Liver (tissue), 9 donors: ENCODE results near the gene MED16. TPM values are rescaled to one million over a fixed set of nuclear protein-coding genes. Genes with fewer than 3 reads are reported as not detected.

Experiments
- DNase-seq: peaks from one replicate; pipeline ENCODE4 v3.0.0-alpha.2; 2017; ENCODE audit warnings: low spot score
- H3K27ac ChIP-seq, 2 donors: one replicate each; pipeline ENCODE4 v1.7.0; 2013; ENCODE audit warnings: inconsistent platforms in 2 of 2, low read length in 2 of 2, control low read depth in 1 of 2, low read depth in 1 of 2, mild to moderate bottlenecking in 1 of 2
- H3K27me3 ChIP-seq, 4 donors: one replicate each; pipeline versions ENCODE4 v1.6.1 to v1.7.0; 2013; ENCODE audit warnings: low read length in 3 of 4, inconsistent platforms in 1 of 4, mild to moderate bottlenecking in 1 of 4, moderate library complexity in 1 of 4; ENCODE audit not compliant: control insufficient read depth in 4 of 4, insufficient read depth in 4 of 4
- H3K36me3 ChIP-seq, 4 donors: one replicate each; pipeline versions ENCODE4 v1.6.1 to v1.7.0; 2013; ENCODE audit warnings: low read length in 3 of 4, mild to moderate bottlenecking in 3 of 4, low read depth in 1 of 4, moderate library complexity in 1 of 4; ENCODE audit not compliant: control insufficient read depth in 4 of 4, insufficient read depth in 3 of 4
- H3K4me1 ChIP-seq, 4 donors: one replicate each; pipeline versions ENCODE4 v1.6.1 to v1.7.0; 2013; ENCODE audit warnings: low read length in 3 of 4, mild to moderate bottlenecking in 3 of 4, moderate library complexity in 1 of 4; ENCODE audit not compliant: control insufficient read depth in 4 of 4, insufficient read depth in 4 of 4
- H3K4me3 ChIP-seq, 3 donors: one replicate each; pipeline versions ENCODE4 v1.6.1 to v1.7.0; 2013; ENCODE audit warnings: low read length in 3 of 3, control low read depth in 1 of 3, low read depth in 1 of 3, mild to moderate bottlenecking in 1 of 3
- H3K9ac ChIP-seq, 2 donors: one replicate each; pipeline ENCODE4 v1.7.0; 2013; ENCODE audit warnings: low read length in 2 of 2, mild to moderate bottlenecking in 2 of 2, moderate library complexity in 2 of 2, control low read depth in 1 of 2, low read depth in 1 of 2
- H3K9me3 ChIP-seq, 4 donors: one replicate each; pipeline versions ENCODE4 v1.6.1 to v1.7.0; 2013; ENCODE audit warnings: low read length in 3 of 4; ENCODE audit not compliant: control insufficient read depth in 4 of 4
- ATF3 ChIP-seq: IDR thresholded peaks from 2 replicates; pipeline ENCODE4 v1.6.1; 2016; ENCODE audit warnings: antibody characterized with exemption
- EGR1 ChIP-seq, 2 donors: IDR thresholded peaks; 2 replicates each; pipeline ENCODE4 v1.6.1; 2016 to 2018; ENCODE audit warnings: antibody characterized with exemption in 2 of 2, low read depth in 2 of 2
- FOXA1 ChIP-seq: IDR thresholded peaks from 2 replicates; pipeline ENCODE4 v1.6.1; 2016; ENCODE audit warnings: antibody characterized with exemption
- FOXA2 ChIP-seq: IDR thresholded peaks from 2 replicates; pipeline ENCODE4 v1.6.1; 2016; ENCODE audit warnings: antibody characterized with exemption
- GABPA ChIP-seq, 2 donors: IDR thresholded peaks in 1 of 2; conservative IDR thresholded peaks in 1 of 2; 2 replicates each; pipeline ENCODE4 v1.6.1; 2016; ENCODE audit warnings: antibody characterized with exemption in 2 of 2, mild to moderate bottlenecking in 1 of 2, moderate library complexity in 1 of 2
- HNF4A ChIP-seq, 2 donors: conservative IDR thresholded peaks; 2 replicates each; pipeline ENCODE4 v1.6.1; 2016; ENCODE audit warnings: antibody characterized with exemption in 2 of 2, mild to moderate bottlenecking in 2 of 2
- HNF4G ChIP-seq: IDR thresholded peaks from 2 replicates; pipeline ENCODE4 v1.6.1; 2016; ENCODE audit warnings: antibody characterized with exemption
- JUND ChIP-seq, 2 donors: IDR thresholded peaks; 2 replicates each; pipeline ENCODE4 v1.6.1; 2016; ENCODE audit warnings: antibody characterized with exemption in 2 of 2
- MAX ChIP-seq: IDR thresholded peaks from 2 replicates; pipeline ENCODE4 v1.6.1; 2016; ENCODE audit warnings: antibody characterized with exemption
- NR2F2 ChIP-seq: IDR thresholded peaks from 2 replicates; pipeline ENCODE4 v1.6.1; 2016; ENCODE audit warnings: antibody characterized with exemption
- RAD21 ChIP-seq, 2 donors: IDR thresholded peaks; 2 replicates each; pipeline ENCODE4 v1.6.1; 2016; ENCODE audit warnings: antibody characterized with exemption in 2 of 2, mild to moderate bottlenecking in 2 of 2
- RXRA ChIP-seq, 2 donors: IDR thresholded peaks; 2 replicates each; pipeline ENCODE4 v1.6.1; 2017 to 2018; ENCODE audit warnings: antibody characterized with exemption in 2 of 2, mild to moderate bottlenecking in 1 of 2
- SP1 ChIP-seq: IDR thresholded peaks from 2 replicates; pipeline ENCODE4 v1.6.1; 2018; ENCODE audit warnings: antibody characterized with exemption, mild to moderate bottlenecking
- TAF1 ChIP-seq: conservative IDR thresholded peaks from 2 replicates; pipeline ENCODE4 v1.6.1; 2016; ENCODE audit warnings: antibody characterized with exemption, mild to moderate bottlenecking
- YY1 ChIP-seq: IDR thresholded peaks from 2 replicates; pipeline ENCODE4 v1.6.1; 2016; ENCODE audit warnings: antibody characterized with exemption, mild to moderate bottlenecking
- WGBS: extraction: QIAGEN DNeasy Blood & Tissue Kit; methylation state at CpG from one replicate; pipeline ENCODE4 v1.1.7; 2013; 5-methylcytosine and 5-hydroxymethylcytosine counted together
- polyA plus RNA-seq, 2 donors: library from polyadenylated mRNA; stranded (reverse) in 1 of 2; unstranded in 1 of 2; fragments of 200-250 nt in 1 of 2; fragments of >200 nt in 1 of 2; fragmentation: Nextera tagmentation in 1 of 2; extraction: Ambion mirVana in 1 of 2; gene quantifications; one replicate each; pipeline versions ENCODE4 v1.2.1 to v1.2.3, GENCODE V29; 2013 to 2015
- total RNA-seq, 2 donors: library from RNA; depleted of rRNA; stranded (reverse); fragments of >200 nt; gene quantifications; one replicate each; pipeline ENCODE4 v1.2.3, GENCODE V29; 2014
- TF ChIP-seq, protein P1 (sequence below): IDR thresholded peaks from 2 replicates; pipeline ENCODE4 v1.6.1; 2016; ENCODE audit warnings: antibody characterized with exemption
- TF ChIP-seq, protein P2 (sequence below): fragments of 150-350 bp; IDR thresholded peaks from 2 replicates; pipeline ENCODE4 v1.5.1; 2017; ENCODE audit warnings: improper control_type of control experiment, low read depth, low read length; ENCODE audit not compliant: missing input control
- TF ChIP-seq, protein P3 (sequence below): IDR thresholded peaks from 2 replicates; pipeline ENCODE4 v1.6.1; 2016; ENCODE audit warnings: antibody characterized with exemption, mild to moderate bottlenecking
- donor health status: healthy.
- donor health status: healthy.
- donor health status: healthy.
- donor health status: healthy.
- donor health status: healthy.

Gene MED16
- total and polyA plus RNA-seq, 4 donors: 30.6 to 50.5 (median 41.0) TPM

GRCh38 chr19:844546-844971 is 48.4 kb downstream of the MED16 start (continued):
- TF ChIP-seq, protein P1, sequence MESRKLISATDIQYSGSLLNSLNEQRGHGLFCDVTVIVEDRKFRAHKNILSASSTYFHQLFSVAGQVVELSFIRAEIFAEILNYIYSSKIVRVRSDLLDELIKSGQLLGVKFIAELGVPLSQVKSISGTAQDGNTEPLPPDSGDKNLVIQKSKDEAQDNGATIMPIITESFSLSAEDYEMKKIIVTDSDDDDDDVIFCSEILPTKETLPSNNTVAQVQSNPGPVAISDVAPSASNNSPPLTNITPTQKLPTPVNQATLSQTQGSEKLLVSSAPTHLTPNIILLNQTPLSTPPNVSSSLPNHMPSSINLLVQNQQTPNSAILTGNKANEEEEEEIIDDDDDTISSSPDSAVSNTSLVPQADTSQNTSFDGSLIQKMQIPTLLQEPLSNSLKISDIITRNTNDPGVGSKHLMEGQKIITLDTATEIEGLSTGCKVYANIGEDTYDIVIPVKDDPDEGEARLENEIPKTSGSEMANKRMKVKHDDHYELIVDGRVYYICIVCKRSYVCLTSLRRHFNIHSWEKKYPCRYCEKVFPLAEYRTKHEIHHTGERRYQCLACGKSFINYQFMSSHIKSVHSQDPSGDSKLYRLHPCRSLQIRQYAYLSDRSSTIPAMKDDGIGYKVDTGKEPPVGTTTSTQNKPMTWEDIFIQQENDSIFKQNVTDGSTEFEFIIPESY: no peak
- no peak for TF ChIP-seq GABPA (IDR thresholded peaks at IDR 0.05 in 1 of 2, conservative IDR thresholded peaks at IDR 0.05 in 1 of 2)

DNA sequence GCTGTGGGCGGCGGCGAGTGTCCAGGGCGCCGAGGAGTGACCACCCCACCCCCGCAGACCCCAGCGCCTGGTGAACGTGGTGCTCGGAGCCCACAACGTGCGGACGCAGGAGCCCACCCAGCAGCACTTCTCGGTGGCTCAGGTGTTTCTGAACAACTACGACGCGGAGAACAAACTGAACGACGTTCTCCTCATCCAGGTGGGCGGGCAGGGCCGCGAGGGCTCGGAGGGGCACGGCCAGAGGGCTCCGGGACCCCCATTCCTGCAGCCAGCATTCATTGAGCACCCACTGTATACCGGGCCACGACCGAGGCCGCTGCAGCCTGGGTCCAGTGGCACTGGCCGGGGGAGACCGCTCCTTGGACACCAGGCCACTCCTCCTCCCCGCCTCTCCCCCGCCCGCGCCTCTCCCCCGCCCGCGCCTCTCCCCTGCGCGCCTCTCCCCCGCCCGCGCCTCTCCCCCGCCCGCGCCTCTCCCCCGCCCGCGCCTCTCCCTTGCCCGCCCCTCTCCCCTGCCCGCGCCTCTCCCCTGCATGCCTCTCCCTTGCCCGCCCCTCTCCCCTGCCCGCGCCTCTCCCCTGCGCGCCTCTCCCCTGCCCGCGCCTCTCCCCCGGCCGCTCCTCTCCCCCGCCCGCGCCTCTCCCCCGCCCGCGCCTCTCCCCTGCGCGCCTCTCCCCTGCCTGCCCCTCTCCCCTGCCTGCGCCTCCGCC is 49.0 kb downstream of the MED16 start:
- TF ChIP-seq TAF1 (no peak), EGR1 (IDR thresholded peaks at IDR 0.05; ENCODE audit: low read depth in 2 of 2) (no peak), NR2F2 (no peak), JUND (IDR thresholded peaks at IDR 0.05) (no peak), HNF4G (no peak), ATF3 (no peak), YY1 (no peak), GABPA (IDR thresholded peaks at IDR 0.05 in 1 of 2, conservative IDR thresholded peaks at IDR 0.05 in 1 of 2) (no peak), SP1 (no peak), MAX (no peak), HNF4A (conservative IDR thresholded peaks at IDR 0.05) (no peak), RXRA (IDR thresholded peaks at IDR 0.05) (no peak), RAD21 (IDR thresholded peaks at IDR 0.05) (no peak), FOXA2 (no peak), FOXA1 (no peak)
- TF ChIP-seq, protein P2, sequence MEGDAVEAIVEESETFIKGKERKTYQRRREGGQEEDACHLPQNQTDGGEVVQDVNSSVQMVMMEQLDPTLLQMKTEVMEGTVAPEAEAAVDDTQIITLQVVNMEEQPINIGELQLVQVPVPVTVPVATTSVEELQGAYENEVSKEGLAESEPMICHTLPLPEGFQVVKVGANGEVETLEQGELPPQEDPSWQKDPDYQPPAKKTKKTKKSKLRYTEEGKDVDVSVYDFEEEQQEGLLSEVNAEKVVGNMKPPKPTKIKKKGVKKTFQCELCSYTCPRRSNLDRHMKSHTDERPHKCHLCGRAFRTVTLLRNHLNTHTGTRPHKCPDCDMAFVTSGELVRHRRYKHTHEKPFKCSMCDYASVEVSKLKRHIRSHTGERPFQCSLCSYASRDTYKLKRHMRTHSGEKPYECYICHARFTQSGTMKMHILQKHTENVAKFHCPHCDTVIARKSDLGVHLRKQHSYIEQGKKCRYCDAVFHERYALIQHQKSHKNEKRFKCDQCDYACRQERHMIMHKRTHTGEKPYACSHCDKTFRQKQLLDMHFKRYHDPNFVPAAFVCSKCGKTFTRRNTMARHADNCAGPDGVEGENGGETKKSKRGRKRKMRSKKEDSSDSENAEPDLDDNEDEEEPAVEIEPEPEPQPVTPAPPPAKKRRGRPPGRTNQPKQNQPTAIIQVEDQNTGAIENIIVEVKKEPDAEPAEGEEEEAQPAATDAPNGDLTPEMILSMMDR: no peak
- TF ChIP-seq, protein P3, sequence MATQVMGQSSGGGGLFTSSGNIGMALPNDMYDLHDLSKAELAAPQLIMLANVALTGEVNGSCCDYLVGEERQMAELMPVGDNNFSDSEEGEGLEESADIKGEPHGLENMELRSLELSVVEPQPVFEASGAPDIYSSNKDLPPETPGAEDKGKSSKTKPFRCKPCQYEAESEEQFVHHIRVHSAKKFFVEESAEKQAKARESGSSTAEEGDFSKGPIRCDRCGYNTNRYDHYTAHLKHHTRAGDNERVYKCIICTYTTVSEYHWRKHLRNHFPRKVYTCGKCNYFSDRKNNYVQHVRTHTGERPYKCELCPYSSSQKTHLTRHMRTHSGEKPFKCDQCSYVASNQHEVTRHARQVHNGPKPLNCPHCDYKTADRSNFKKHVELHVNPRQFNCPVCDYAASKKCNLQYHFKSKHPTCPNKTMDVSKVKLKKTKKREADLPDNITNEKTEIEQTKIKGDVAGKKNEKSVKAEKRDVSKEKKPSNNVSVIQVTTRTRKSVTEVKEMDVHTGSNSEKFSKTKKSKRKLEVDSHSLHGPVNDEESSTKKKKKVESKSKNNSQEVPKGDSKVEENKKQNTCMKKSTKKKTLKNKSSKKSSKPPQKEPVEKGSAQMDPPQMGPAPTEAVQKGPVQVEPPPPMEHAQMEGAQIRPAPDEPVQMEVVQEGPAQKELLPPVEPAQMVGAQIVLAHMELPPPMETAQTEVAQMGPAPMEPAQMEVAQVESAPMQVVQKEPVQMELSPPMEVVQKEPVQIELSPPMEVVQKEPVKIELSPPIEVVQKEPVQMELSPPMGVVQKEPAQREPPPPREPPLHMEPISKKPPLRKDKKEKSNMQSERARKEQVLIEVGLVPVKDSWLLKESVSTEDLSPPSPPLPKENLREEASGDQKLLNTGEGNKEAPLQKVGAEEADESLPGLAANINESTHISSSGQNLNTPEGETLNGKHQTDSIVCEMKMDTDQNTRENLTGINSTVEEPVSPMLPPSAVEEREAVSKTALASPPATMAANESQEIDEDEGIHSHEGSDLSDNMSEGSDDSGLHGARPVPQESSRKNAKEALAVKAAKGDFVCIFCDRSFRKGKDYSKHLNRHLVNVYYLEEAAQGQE: no peak
- TF ChIP-seq, protein P1: no peak
- H3K27ac ChIP-seq: no peak overlapping the region
- H3K27me3 ChIP-seq: peaks cover 0 to 5% (median 1%) of the 10 kb centered on the region in 4 donors
- DNase-seq: no peak
- H3K9me3 ChIP-seq: no peaks in the 10 kb centered on the region
- no peaks in the 10 kb centered on the region for H3K36me3 ChIP-seq
- peaks cover 3 to 9% (median 4%) of the 10 kb centered on the region in 4 donors for H3K4me1 ChIP-seq
- H3K9ac ChIP-seq: no peak overlapping the region
- WGBS: 40% methylated on average over 65 of the region's 70 CpGs
- peak overlapping the region in 1 of 3 donors; percentile 9 for H3K4me3 ChIP-seq
